ENCODE results near the gene THSD7A.

THSD7A gene

DNA sequence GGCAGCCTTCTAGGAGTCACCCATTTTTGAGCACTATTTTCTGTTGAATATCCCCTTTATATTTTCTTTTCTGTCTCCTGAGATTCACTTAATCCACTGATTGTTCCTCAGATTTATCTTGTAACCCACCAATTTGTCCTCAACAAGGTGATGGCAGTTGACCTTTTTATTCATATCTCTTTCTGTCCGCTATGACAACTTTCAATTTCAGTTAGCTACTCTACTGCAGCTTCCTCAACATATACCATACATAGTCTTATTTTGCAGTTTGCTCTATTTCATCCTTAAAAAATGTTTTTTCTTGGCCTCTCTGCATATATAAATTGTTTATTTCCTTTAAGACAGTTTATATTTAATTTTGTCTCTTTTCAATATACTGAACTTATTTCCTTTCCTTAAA is 101.3 kb downstream of the THSD7A start:
- DNase-seq (ENCODE audit: extremely low read depth, low read depth): no peak
- TF ChIP-seq, protein P1, sequence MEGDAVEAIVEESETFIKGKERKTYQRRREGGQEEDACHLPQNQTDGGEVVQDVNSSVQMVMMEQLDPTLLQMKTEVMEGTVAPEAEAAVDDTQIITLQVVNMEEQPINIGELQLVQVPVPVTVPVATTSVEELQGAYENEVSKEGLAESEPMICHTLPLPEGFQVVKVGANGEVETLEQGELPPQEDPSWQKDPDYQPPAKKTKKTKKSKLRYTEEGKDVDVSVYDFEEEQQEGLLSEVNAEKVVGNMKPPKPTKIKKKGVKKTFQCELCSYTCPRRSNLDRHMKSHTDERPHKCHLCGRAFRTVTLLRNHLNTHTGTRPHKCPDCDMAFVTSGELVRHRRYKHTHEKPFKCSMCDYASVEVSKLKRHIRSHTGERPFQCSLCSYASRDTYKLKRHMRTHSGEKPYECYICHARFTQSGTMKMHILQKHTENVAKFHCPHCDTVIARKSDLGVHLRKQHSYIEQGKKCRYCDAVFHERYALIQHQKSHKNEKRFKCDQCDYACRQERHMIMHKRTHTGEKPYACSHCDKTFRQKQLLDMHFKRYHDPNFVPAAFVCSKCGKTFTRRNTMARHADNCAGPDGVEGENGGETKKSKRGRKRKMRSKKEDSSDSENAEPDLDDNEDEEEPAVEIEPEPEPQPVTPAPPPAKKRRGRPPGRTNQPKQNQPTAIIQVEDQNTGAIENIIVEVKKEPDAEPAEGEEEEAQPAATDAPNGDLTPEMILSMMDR (IDR thresholded peaks at IDR 0.05; ENCODE audit: low read depth, low read length): no peak

DNA sequence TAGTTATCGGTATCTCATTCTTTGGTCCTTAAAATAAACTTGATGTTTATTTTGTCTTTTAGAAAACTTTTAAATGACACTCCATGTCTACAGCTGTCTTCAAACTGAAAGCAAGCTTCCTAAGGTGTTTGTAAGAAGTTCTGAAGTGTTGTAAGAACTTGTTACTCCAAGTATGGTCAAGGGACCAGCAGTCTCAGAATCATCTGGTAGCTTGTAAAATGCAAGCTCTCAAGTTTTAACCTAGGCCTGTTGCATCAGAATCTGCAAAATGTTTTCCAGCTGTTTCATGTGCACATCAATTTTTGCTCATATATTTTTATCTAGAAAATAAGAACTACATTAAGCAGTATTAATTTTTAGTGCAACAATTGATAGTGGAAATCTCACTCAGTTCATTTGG is 104.1 kb downstream of the THSD7A start:
- peak; percentile 27 for DNase-seq (ENCODE audit: extremely low read depth, low read depth)
- TF ChIP-seq, protein P1 (IDR thresholded peaks at IDR 0.05; ENCODE audit: low read depth, low read length): no peak

DNA sequence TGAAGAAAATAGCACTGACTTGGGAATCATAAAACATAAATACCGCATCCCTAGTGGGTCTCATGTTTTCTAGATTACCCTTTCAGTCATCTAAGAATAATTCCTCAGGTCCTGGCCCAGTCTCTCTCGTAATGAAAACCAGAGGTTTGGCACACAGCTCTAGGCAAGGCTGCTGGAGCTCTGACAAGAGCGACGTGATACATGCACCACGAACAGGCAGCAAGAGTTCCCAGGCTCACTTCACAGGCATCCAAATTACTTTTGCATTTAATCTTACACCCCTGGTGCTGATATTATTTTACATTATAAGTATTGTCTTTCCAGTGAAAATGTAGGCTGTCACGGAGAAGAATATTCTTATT is 105.2 kb downstream of the THSD7A start:
- peak; percentile 81 for DNase-seq (ENCODE audit: extremely low read depth, low read depth)
- TF ChIP-seq, protein P1 (IDR thresholded peaks at IDR 0.05; ENCODE audit: low read depth, low read length): no peak

DNA sequence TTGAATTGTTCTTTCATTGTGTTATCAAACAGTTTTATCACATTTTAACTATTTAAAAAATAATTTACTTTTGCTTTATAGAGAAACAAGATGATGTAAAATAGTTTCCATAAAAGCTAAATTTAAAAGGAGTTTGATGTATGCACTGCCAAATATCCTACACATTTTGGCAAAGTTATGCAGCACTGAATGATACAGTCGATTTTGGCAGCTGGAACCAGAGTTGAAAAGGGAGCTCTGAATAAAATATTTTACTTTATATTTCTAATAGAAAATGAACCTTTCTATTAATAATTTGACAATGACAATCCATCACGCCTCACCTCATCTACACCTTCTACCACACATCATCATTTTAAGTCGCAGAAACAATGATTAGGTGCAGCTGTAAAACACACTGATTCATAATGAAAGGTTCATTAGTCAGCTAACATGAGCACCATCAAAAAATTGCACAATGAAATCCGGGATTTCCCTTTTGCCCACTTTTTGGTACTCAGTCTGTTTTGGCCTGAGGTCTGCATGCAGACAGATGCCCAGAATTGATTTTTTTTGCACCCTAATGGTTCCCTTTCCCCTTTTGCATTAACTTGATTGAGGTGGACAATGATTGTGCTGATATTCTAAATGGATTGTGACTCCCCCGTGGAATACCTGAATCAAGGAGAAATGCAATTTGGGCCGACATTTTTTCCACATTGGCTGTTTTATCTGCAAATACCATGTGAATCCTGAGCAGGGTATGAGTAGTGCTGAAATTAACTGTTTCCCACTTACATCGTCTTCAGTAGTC is 105.8 kb downstream of the THSD7A start:
- TF ChIP-seq, protein P1 (IDR thresholded peaks at IDR 0.05; ENCODE audit: low read depth, low read length): no peak
- no peak for DNase-seq (ENCODE audit: extremely low read depth, low read depth)

DNA sequence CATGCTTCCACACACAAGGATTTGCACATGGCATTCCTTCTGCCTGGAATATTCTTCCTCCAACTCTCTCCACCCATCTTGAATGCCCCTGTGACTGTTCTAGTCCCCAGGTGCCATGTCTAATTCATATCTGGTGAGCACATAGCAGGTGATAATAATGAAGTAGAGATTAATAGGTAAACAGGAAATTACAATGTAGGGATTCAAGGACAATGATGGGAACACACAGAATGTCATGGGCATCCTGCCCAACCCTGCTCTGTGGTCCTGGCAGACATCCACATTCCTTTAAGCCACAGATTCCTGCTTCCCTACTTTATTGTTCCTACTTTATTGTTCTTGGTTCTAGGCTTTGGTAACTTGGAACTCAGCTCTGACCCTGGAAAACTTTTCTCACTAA is 115.8 kb downstream of the THSD7A start:
- no peak for DNase-seq (ENCODE audit: extremely low read depth, low read depth)
- TF ChIP-seq, protein P1 (IDR thresholded peaks at IDR 0.05; ENCODE audit: low read depth, low read length): no peak

DNA sequence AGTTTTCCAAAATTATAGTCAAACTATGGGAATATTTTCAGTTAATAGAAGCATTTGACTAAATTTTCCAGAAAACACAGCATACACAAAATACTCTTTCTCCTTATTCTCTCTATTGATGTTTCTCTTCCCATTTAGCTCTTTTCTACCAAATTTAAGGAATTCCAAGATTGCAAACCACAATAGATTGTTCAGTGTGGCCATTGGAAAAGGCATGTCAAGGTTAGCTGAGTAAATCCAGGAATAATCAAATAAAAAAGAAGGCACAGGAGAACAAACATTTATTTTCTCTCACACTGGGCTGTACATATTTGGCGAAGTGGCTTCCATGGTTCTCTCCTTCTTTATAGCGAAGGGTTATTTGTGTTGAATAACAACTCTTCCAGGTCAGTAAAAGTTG is 117.3 kb downstream of the THSD7A start:
- TF ChIP-seq, protein P1 (IDR thresholded peaks at IDR 0.05; ENCODE audit: low read depth, low read length): no peak
- no peak for DNase-seq (ENCODE audit: extremely low read depth, low read depth)

DNA sequence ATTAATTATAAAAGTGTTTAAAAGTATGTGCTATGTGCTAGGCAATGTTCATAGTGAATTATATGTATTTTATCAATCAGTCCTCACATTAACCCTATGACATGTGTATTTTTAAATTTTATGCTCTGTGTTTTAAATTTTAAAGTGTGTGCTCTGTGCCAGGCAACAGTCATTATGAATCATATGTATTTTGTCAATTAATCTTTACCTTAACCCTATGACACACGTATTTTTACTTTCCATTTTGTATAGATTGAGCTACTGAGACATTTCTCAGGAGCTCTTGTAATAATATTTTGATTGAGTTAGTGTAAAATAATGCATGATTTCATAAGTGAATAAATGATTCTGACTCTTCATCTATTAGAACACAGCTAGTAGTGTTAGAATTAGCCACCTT is 117.8 kb downstream of the THSD7A start:
- no peak for DNase-seq (ENCODE audit: extremely low read depth, low read depth)
- TF ChIP-seq, protein P1 (IDR thresholded peaks at IDR 0.05; ENCODE audit: low read depth, low read length): no peak
